ENCODE results near the gene TRPM5.

TRPM5 gene

GRCh38 chr11:2443881-2444820, at the start of gene TRPM5:
TRPM5 (minus strand) TSS chr11:2444514; CDS start chr11:2423036, 21,478 bp downstream.
- H3F3A ChIP-seq (ENCODE audit: insufficient read depth, low read length) = peaks cover 5% of the 10 kb centered on the region; the same call in 1 of the 2 replicates
- H3K4me2 ChIP-seq (ENCODE audit: low read depth, low read length) = peak within 1 kb of the TSS; percentile 96
- no peaks in the 10 kb centered on the region for H3K9me3 ChIP-seq (replicated peaks; ENCODE audit: insufficient read depth, low read length)
- peaks cover 5% of the 10 kb centered on the region; the same call in 1 of the 2 replicates for H3K27me3 ChIP-seq (replicated peaks; ENCODE audit: insufficient read depth, low read length)
- DNase-seq = no peak
- H3K4me1 ChIP-seq (ENCODE audit: low read length) = peaks cover 14% of the 10 kb centered on the region
- no peaks in the 10 kb centered on the region for H3K9me2 ChIP-seq (replicated peaks; ENCODE audit: insufficient read depth, low read length)
- no peak for TF ChIP-seq EZH2 (optimal IDR thresholded peaks at IDR 0.05; ENCODE audit: low read depth, low read length)
- TF ChIP-seq CTCF (IDR thresholded peaks at IDR 0.05; ENCODE audit: low read length) = no peak; the same call in 1 of the 2 replicates
- no peak for TF ChIP-seq EZH2phosphoT487 (IDR thresholded peaks at IDR 0.05; ENCODE audit: low read length)
- H3K27ac ChIP-seq (ENCODE audit: low read length) = no peak within 1 kb of the TSS
- H4K20me1 ChIP-seq (ENCODE audit: insufficient read depth, low read length) = no peaks in the 10 kb centered on the region
- H2AFZ ChIP-seq (ENCODE audit: low read length) = peak within 1 kb of the TSS; percentile 87
- peaks cover 40% of the 10 kb centered on the region for H3K79me2 ChIP-seq (ENCODE audit: low read length)
- H3K36me3 ChIP-seq (replicated peaks; ENCODE audit: insufficient read depth, low read length) = no peaks in the 10 kb centered on the region
- H3K9ac ChIP-seq (ENCODE audit: low read length) = peak within 1 kb of the TSS; percentile 64
- peak within 1 kb of the TSS; percentile 95 for H3K4me3 ChIP-seq (ENCODE audit: low read length)

GRCh38 chr11:2489083-2489482, 44.8 kb upstream of the TRPM5 start:
- no peaks in the 10 kb centered on the region for H4K20me1 ChIP-seq (ENCODE audit: insufficient read depth, low read length)
- H3K4me1 ChIP-seq (ENCODE audit: low read length) = no peaks in the 10 kb centered on the region
- no peak overlapping the region for H3K9ac ChIP-seq (ENCODE audit: low read length)
- no peak for DNase-seq
- no peak overlapping the region for H2AFZ ChIP-seq (ENCODE audit: low read length)
- no peaks in the 10 kb centered on the region for H3K27me3 ChIP-seq (replicated peaks; ENCODE audit: insufficient read depth, low read length)
- no peak overlapping the region for H3K4me2 ChIP-seq (ENCODE audit: low read depth, low read length)
- no peak overlapping the region for H3K27ac ChIP-seq (ENCODE audit: low read length)
- H3K79me2 ChIP-seq (ENCODE audit: low read length) = peaks cover 25% of the 10 kb centered on the region
- H3K4me3 ChIP-seq (ENCODE audit: low read length) = no peak overlapping the region
- H3K9me2 ChIP-seq (replicated peaks; ENCODE audit: insufficient read depth, low read length) = no peaks in the 10 kb centered on the region
- H3F3A ChIP-seq (ENCODE audit: insufficient read depth, low read length) = no peaks in the 10 kb centered on the region; the same call in 1 of the 2 replicates
- 0 out of 2 replicates have a peak, but pooled peaks cover 2% of the 10 kb centered on the region for H3K36me3 ChIP-seq (replicated peaks; ENCODE audit: insufficient read depth, low read length)
- TF ChIP-seq EZH2phosphoT487 (IDR thresholded peaks at IDR 0.05; ENCODE audit: low read length) = no peak
- no peak for TF ChIP-seq EZH2 (optimal IDR thresholded peaks at IDR 0.05; ENCODE audit: low read depth, low read length)
- no peak for TF ChIP-seq CTCF (IDR thresholded peaks at IDR 0.05; ENCODE audit: low read length)
- no peaks in the 10 kb centered on the region for H3K9me3 ChIP-seq (replicated peaks; ENCODE audit: insufficient read depth, low read length)

GRCh38 chr11:2488004-2488403, 43.7 kb upstream of the TRPM5 start:
- Histone ChIP-seq H4K20me1 (ENCODE audit: insufficient read depth, low read length) (no peaks in the 10 kb centered on the region), H3K9me3 (replicated peaks; ENCODE audit: insufficient read depth, low read length) (no peaks in the 10 kb centered on the region), H3K79me2 (ENCODE audit: low read length) (peaks cover 25% of the 10 kb centered on the region), H3K4me2 (ENCODE audit: low read depth, low read length) (no peak overlapping the region), H3K27ac (ENCODE audit: low read length) (no peak overlapping the region), H3K27me3 (replicated peaks; ENCODE audit: insufficient read depth, low read length) (no peaks in the 10 kb centered on the region), H3K4me3 (ENCODE audit: low read length) (no peak overlapping the region), H2AFZ (ENCODE audit: low read length) (no peak overlapping the region), H3K36me3 (replicated peaks; ENCODE audit: insufficient read depth, low read length) (0 out of 2 replicates have a peak, but pooled peaks cover 2% of the 10 kb centered on the region), H3K9me2 (replicated peaks; ENCODE audit: insufficient read depth, low read length) (no peaks in the 10 kb centered on the region), H3K4me1 (ENCODE audit: low read length) (no peaks in the 10 kb centered on the region), H3F3A (ENCODE audit: insufficient read depth, low read length) (peaks cover 5% of the 10 kb centered on the region), H3K9ac (ENCODE audit: low read length) (no peak overlapping the region)
- TF ChIP-seq EZH2 (optimal IDR thresholded peaks at IDR 0.05; ENCODE audit: low read depth, low read length) (no peak), CTCF (IDR thresholded peaks at IDR 0.05; ENCODE audit: low read length) (no peak), EZH2phosphoT487 (IDR thresholded peaks at IDR 0.05; ENCODE audit: low read length) (no peak)
- no peak for DNase-seq

Data from MM.1S (cell line).